HCT116 (cell line): Measurements from ENCODE around the gene IFI44. TPM values are rescaled to one million over a fixed set of nuclear protein-coding genes. Genes with fewer than 3 reads are reported as not detected.

ENCODE experiments used
- ATAC-seq: fragments of 200-7000 bp; cut with Tn5 transposase; 2 replicates; pipeline ENCODE4 v1.9.1; 2020; ENCODE audit warnings: mild to moderate bottlenecking, moderate library complexity
- BruUV-seq: library from RNA; stranded (reverse); fragments of 400-500 nt; replicated peaks from 2 replicates; lab custom pipeline; 2021; lab: Mats Ljungman, UMichigan
- CTCF ChIA-PET: fragments of 300-600 bp; sonication (Branson Sonifier 250); formaldehyde crosslinking; loops from one replicate; lab custom pipeline; 2021; ENCODE audit warnings: antibody characterized with exemption; lab: Charles Lee
- POLR2A ChIA-PET: fragments of 300-600, 350-600 bp; sonication (Branson Sonifier 250); formaldehyde crosslinking; loops from one replicate; lab custom pipeline; 2021; ENCODE audit warnings: antibody characterized with exemption; lab: Charles Lee
- RAD21 ChIA-PET, 2 experiments: fragments of 300-600 bp; sonication (Branson Sonifier 250); formaldehyde crosslinking; loops; one replicate each; lab custom pipeline; 2023; ENCODE audit warnings: low total read pairs in 2 of 2; ENCODE audit not compliant: uncharacterized antibody in 2 of 2, unreplicated experiment in 2 of 2, low non-redundant PET in 1 of 2; lab: Charles Lee
- DNase-seq: peaks from one replicate; pipeline ENCODE4 v3.0.0-alpha.2; 2010; ENCODE audit warnings: low read depth, low spot score
- H2AFZ ChIP-seq: fragments of 200-600 bp; shearing (Covaris generic), sonication (generic); 2 replicates; pipeline ENCODE4 v1.6.1; 2017; ENCODE audit warnings: low read depth, mixed run types, mixed read lengths, antibody characterized with exemption, low read length; ENCODE audit not compliant: poor library complexity, severe bottlenecking
- H3K27ac ChIP-seq: 2 replicates; pipeline ENCODE4 v1.5.1; 2012; ENCODE audit warnings: low read depth, low read length
- H3K27me3 ChIP-seq: fragments of 200-600 bp; sonication (generic); 2 replicates; pipeline ENCODE4 v1.6.1; 2016; ENCODE audit warnings: mixed run types, low read length, mixed read lengths; ENCODE audit not compliant: insufficient read depth
- H3K36me3 ChIP-seq, 2 experiments: fragments of 200-500 bp in 1 of 2; fragments of 200-600 bp in 1 of 2; sonication (Bioruptor generic) in 1 of 2; sonication (generic) in 1 of 2; 2 replicates each; pipeline versions ENCODE4 v1.5.1 to v1.6.1; 2014 to 2016; ENCODE audit warnings: low read length in 2 of 2, inconsistent platforms in 1 of 2, mixed read lengths in 1 of 2, mixed run types in 1 of 2; ENCODE audit not compliant: insufficient read depth in 2 of 2, control insufficient read depth in 1 of 2
- H3K4me1 ChIP-seq, 2 experiments: fragments of 200-600 bp in 1 of 2; sonication (generic) in 1 of 2; 2 replicates each; pipeline versions ENCODE4 v1.5.1 to v1.6.1; 2012 to 2017; ENCODE audit warnings: low read length in 2 of 2, inconsistent platforms in 1 of 2, mild to moderate bottlenecking in 1 of 2, mixed read lengths in 1 of 2, mixed run types in 1 of 2, moderate library complexity in 1 of 2; ENCODE audit not compliant: insufficient read depth in 2 of 2, control insufficient read depth in 1 of 2
- H3K4me2 ChIP-seq: fragments of 200-600 bp; sonication (generic); 2 replicates; pipeline ENCODE4 v1.6.1; 2017; ENCODE audit warnings: mixed run types, low read length, mixed read lengths
- H3K4me3 ChIP-seq, 2 experiments: fragments of 200-600 bp in 1 of 2; sonication (generic) in 1 of 2; replicated peaks in 1 of 2; 2 replicates each; pipeline ENCODE4 v1.5.1; 2011 to 2016; ENCODE audit warnings: low read length in 2 of 2, control low read depth in 1 of 2, low read depth in 1 of 2, mild to moderate bottlenecking in 1 of 2, mixed read lengths in 1 of 2, mixed run types in 1 of 2
- H3K79me2 ChIP-seq: fragments of 200-600 bp; sonication (generic); 2 replicates; pipeline ENCODE4 v1.6.1; 2017; ENCODE audit warnings: mild to moderate bottlenecking, mixed run types, low read length, moderate library complexity, mixed read lengths; ENCODE audit not compliant: insufficient read depth
- H3K9ac ChIP-seq: fragments of 200-600 bp; sonication (generic); 2 replicates; pipeline ENCODE4 v1.6.1; 2016; ENCODE audit warnings: low read length, mixed read lengths
- H3K9me2 ChIP-seq: fragments of 200-600 bp; sonication (generic), shearing (Covaris generic); 2 replicates; pipeline ENCODE4 v1.6.1; 2017; ENCODE audit warnings: mixed run types, mild to moderate bottlenecking, moderate library complexity; ENCODE audit not compliant: insufficient read depth
- H3K9me3 ChIP-seq, 2 experiments: fragments of 200-500 bp in 1 of 2; fragments of 200-600 bp in 1 of 2; sonication (Bioruptor generic) in 1 of 2; sonication (generic) in 1 of 2; 2 replicates each; pipeline ENCODE4 v1.6.1; 2014 to 2017; ENCODE audit warnings: low read length in 2 of 2, mixed read lengths in 2 of 2, inconsistent platforms in 1 of 2, low read depth in 1 of 2, mild to moderate bottlenecking in 1 of 2, mixed run types in 1 of 2, moderate library complexity in 1 of 2; ENCODE audit not compliant: control insufficient read depth in 1 of 2, insufficient read depth in 1 of 2
- H4K20me1 ChIP-seq: fragments of 200-600 bp; sonication (generic), shearing (Covaris generic); 2 replicates; pipeline ENCODE4 v1.6.1; 2017; ENCODE audit warnings: mixed run types, mild to moderate bottlenecking, moderate library complexity; ENCODE audit not compliant: insufficient read depth
- EGR1 ChIP-seq: IDR thresholded peaks from 2 replicates; pipeline ENCODE4 v1.6.1; 2012; ENCODE audit warnings: low read depth
- ELF1 ChIP-seq: IDR thresholded peaks from 2 replicates; pipeline ENCODE4 v1.6.1; 2012; ENCODE audit warnings: low read depth, borderline replicate concordance
- EZH2phosphoT487 ChIP-seq: fragments of 200-600 bp; IDR thresholded peaks from 2 replicates; pipeline ENCODE4 v1.6.1; 2018; ENCODE audit warnings: antibody characterized with exemption, borderline replicate concordance
- POLR2A ChIP-seq: IDR thresholded peaks from 2 replicates; pipeline ENCODE4 v1.7.0; 2011; ENCODE audit warnings: borderline replicate concordance; ENCODE audit not compliant: insufficient read depth, insufficient read length; ENCODE audit errors: extremely low read depth
- REST ChIP-seq: IDR thresholded peaks from 2 replicates; pipeline ENCODE4 v1.6.1; 2012; ENCODE audit warnings: low read depth
- SIN3A ChIP-seq: IDR thresholded peaks from 2 replicates; pipeline ENCODE4 v1.6.1; 2012; ENCODE audit warnings: low read depth
- SRF ChIP-seq: IDR thresholded peaks from 2 replicates; pipeline ENCODE4 v1.6.1; 2012; ENCODE audit warnings: low read depth
- TCF7L2 ChIP-seq: IDR thresholded peaks from 2 replicates; pipeline ENCODE4 v1.7.0; 2011; ENCODE audit warnings: borderline replicate concordance, inconsistent platforms; ENCODE audit not compliant: insufficient read depth, insufficient read length; ENCODE audit errors: extremely low read depth
- YY1 ChIP-seq: IDR thresholded peaks from 2 replicates; pipeline ENCODE4 v1.6.1; 2011; ENCODE audit warnings: low read length, low read depth, moderate library complexity, mild to moderate bottlenecking; ENCODE audit not compliant: insufficient replicate concordance; ENCODE audit errors: extremely low read depth
- ZFX ChIP-seq: fragments of 450-650 bp; IDR thresholded peaks from 2 replicates; pipeline ENCODE4 v1.6.1; 2017
- intact Hi-C: fragments of 100-400 bp; cut with micrococcal nuclease; formaldehyde crosslinking; loops from 2 replicates; pipeline ENCODE4 v1.10.0; 2022
- total RNA-seq: library from RNA; stranded (reverse); gene quantifications from one replicate; pipeline ENCODE4 v1.2.1, GENCODE V29; 2021; ENCODE audit not compliant: unreplicated experiment
- TF ChIP-seq, protein P1 (sequence below): IDR thresholded peaks from 2 replicates; pipeline ENCODE4 v1.6.1; 2012

IFI44 gene
- total RNA-seq, 1 experiment from 2014 or later: 0.66 TPM

GRCh38 chr1:78664763-78665162 is 15.1 kb downstream of the IFI44 start:
- ChIA-PET CTCF (no interaction called here), POLR2A (no interaction called here), RAD21 (no interaction called here)
- no TSS peak for BruUV-seq
- intact Hi-C loops: no loop called here
- Histone ChIP-seq H4K20me1 (no peaks in the 10 kb centered on the region), H2AFZ (no peak overlapping the region), H3K4me3 (no peak overlapping the region), H3K27ac (no peak overlapping the region), H3K36me3 (no peaks in the 10 kb centered on the region), H3K4me1 (no peaks in the 10 kb centered on the region), H3K79me2 (no peaks in the 10 kb centered on the region), H3K27me3 (no peaks in the 10 kb centered on the region), H3K9ac (no peak overlapping the region), H3K9me2 (no peaks in the 10 kb centered on the region), H3K9me3 (no peaks in the 10 kb centered on the region), H3K4me2 (no peak overlapping the region)
- ATAC-seq: no peak
- DNase-seq: no peak
- TF ChIP-seq SRF (no peak), TCF7L2 (no peak), SIN3A (no peak), ZFX (no peak), REST (no peak), EZH2phosphoT487 (no peak), POLR2A (no peak), YY1 (no peak), ELF1 (no peak), EGR1 (no peak)
- TF ChIP-seq, protein P1, sequence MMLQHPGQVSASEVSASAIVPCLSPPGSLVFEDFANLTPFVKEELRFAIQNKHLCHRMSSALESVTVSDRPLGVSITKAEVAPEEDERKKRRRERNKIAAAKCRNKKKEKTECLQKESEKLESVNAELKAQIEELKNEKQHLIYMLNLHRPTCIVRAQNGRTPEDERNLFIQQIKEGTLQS: no peak
